Measurements from ENCODE around the gene TPK1.

- TF ChIP-seq CTCF (IDR thresholded peaks at IDR 0.05; ENCODE audit: low read length) = no peak
- no peak for TF ChIP-seq EZH2 (IDR thresholded peaks at IDR 0.05; ENCODE audit: borderline replicate concordance, low read length)
These were observed 182.4 kb downstream of the TPK1 start for GRCh38 chr7:144653449-144653848.

Data from OCI-LY1 (cell line).